Activated CD8-positive, alpha-beta T cell treated with anti-CD3 and anti-CD28 coated beads for 36 hours (primary cell): ENCODE measurements around the gene NELFA. TPM values are rescaled to one million over a fixed set of nuclear protein-coding genes. Genes with fewer than 3 reads are reported as not detected.

ENCODE experiments used
- ATAC-seq: fragments of 200-7000 bp; cut with Tn5 transposase; one replicate; pipeline ENCODE4 v1.10.0; 2021; ENCODE audit warnings: mild to moderate bottlenecking, moderate library complexity
- CTCF ChIA-PET: fragments of 350-600 bp; sonication (Branson Sonifier 250); formaldehyde crosslinking; loops from one replicate; lab custom pipeline; 2021; ENCODE audit warnings: antibody characterized with exemption; lab: Charles Lee
- POLR2A ChIA-PET: fragments of 350-600 bp; sonication (Branson Sonifier 250); formaldehyde crosslinking; loops from one replicate; lab custom pipeline; 2021; ENCODE audit warnings: antibody characterized with exemption; lab: Charles Lee
- DNase-seq: peaks from one replicate; pipeline ENCODE4 v3.0.0-alpha.2; 2020
- H3K27ac Mint-ChIP-seq: one replicate; pipeline ENCODE4 v1.8.0; 2021; ENCODE audit warnings: mild to moderate bottlenecking, mixed read lengths
- H3K27me3 Mint-ChIP-seq: one replicate; pipeline ENCODE4 v1.8.0; 2021; ENCODE audit warnings: mixed read lengths
- H3K36me3 Mint-ChIP-seq: one replicate; pipeline ENCODE4 v1.8.0; 2021; ENCODE audit warnings: low read depth, mixed read lengths
- H3K4me1 Mint-ChIP-seq: one replicate; pipeline ENCODE4 v1.8.0; 2021; ENCODE audit warnings: low read depth, mixed read lengths
- H3K4me3 Mint-ChIP-seq: one replicate; pipeline ENCODE4 v1.8.0; 2021; ENCODE audit warnings: mild to moderate bottlenecking, moderate library complexity, mixed read lengths
- H3K9me3 Mint-ChIP-seq: one replicate; pipeline ENCODE4 v1.8.0; 2021; ENCODE audit warnings: mixed read lengths
- intact Hi-C: fragments of 100-400 bp; cut with micrococcal nuclease; formaldehyde crosslinking; loops from one replicate; pipeline ENCODE4 v1.10.0; 2022
- total RNA-seq, 2 experiments: library from RNA; stranded (reverse); gene quantifications; one replicate each; pipeline ENCODE4 v1.2.3, GENCODE V29; 2021
- TF ChIP-seq, protein P1 (sequence below): fragments of 200-600 bp; IDR thresholded peaks from one replicate; pipeline ENCODE4 v1.8.0; 2022; ENCODE audit warnings: antibody characterized with exemption, mild to moderate bottlenecking

The NELFA gene
- total RNA-seq, 2 experiments from 2014 or later, result 43.9 to 46.3 TPM

GRCh38 chr4:1950369-1950768 is 58.4 kb downstream of the NELFA start:
- CTCF ChIA-PET, result no interaction called here
- Mint-ChIP-seq H3K27me3 (no peaks in the 10 kb centered on the region), H3K4me3 (no peak overlapping the region), H3K36me3 (peaks cover 31% of the 10 kb centered on the region), H3K4me1 (no peaks in the 10 kb centered on the region), H3K9me3 (no peaks in the 10 kb centered on the region), H3K27ac (no peak overlapping the region)
- DNase-seq (no peak), ATAC-seq (no peak)
- TF ChIP-seq, protein P1, sequence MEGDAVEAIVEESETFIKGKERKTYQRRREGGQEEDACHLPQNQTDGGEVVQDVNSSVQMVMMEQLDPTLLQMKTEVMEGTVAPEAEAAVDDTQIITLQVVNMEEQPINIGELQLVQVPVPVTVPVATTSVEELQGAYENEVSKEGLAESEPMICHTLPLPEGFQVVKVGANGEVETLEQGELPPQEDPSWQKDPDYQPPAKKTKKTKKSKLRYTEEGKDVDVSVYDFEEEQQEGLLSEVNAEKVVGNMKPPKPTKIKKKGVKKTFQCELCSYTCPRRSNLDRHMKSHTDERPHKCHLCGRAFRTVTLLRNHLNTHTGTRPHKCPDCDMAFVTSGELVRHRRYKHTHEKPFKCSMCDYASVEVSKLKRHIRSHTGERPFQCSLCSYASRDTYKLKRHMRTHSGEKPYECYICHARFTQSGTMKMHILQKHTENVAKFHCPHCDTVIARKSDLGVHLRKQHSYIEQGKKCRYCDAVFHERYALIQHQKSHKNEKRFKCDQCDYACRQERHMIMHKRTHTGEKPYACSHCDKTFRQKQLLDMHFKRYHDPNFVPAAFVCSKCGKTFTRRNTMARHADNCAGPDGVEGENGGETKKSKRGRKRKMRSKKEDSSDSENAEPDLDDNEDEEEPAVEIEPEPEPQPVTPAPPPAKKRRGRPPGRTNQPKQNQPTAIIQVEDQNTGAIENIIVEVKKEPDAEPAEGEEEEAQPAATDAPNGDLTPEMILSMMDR, result no peak
- POLR2A ChIA-PET, result no interaction called here
- intact Hi-C loops, result no loop called here

- TF ChIP-seq, protein P1, result no peak
- Mint-ChIP-seq H3K36me3 (peaks cover 23% of the 10 kb centered on the region), H3K4me3 (no peak overlapping the region), H3K4me1 (no peaks in the 10 kb centered on the region), H3K27me3 (no peaks in the 10 kb centered on the region), H3K9me3 (no peaks in the 10 kb centered on the region), H3K27ac (no peak overlapping the region)
- ATAC-seq, result peak; percentile 39
- CTCF ChIA-PET, result interaction anchor here (1.2 kb wide), 1 partner anchor 49 kb away, joined by 3 read pairs; no protein-coding TSS in a partner anchor
- POLR2A ChIA-PET, result no interaction called here
- intact Hi-C loops, result no loop called here
- no peak for DNase-seq
Observed at GRCh38 chr4:1948892-1949436, 59.8 kb downstream of the NELFA start.

- POLR2A ChIA-PET, result no interaction called here
- H3K4me1 Mint-ChIP-seq, result no peaks in the 10 kb centered on the region
- no peak overlapping the region for H3K27ac Mint-ChIP-seq
- peaks cover 24% of the 10 kb centered on the region for H3K36me3 Mint-ChIP-seq
- DNase-seq, result no peak
- no peaks in the 10 kb centered on the region for H3K27me3 Mint-ChIP-seq
- CTCF ChIA-PET, result interaction anchor here (1.2 kb wide), 1 partner anchor 49 kb away, joined by 3 read pairs; no protein-coding TSS in a partner anchor
- intact Hi-C loops, result no loop called here
- H3K4me3 Mint-ChIP-seq, result no peak overlapping the region
- no peaks in the 10 kb centered on the region for H3K9me3 Mint-ChIP-seq
- ATAC-seq, result no peak
- TF ChIP-seq, protein P1, result no peak
Observed at GRCh38 chr4:1948232-1948631, 60.5 kb downstream of the NELFA start.

DNA sequence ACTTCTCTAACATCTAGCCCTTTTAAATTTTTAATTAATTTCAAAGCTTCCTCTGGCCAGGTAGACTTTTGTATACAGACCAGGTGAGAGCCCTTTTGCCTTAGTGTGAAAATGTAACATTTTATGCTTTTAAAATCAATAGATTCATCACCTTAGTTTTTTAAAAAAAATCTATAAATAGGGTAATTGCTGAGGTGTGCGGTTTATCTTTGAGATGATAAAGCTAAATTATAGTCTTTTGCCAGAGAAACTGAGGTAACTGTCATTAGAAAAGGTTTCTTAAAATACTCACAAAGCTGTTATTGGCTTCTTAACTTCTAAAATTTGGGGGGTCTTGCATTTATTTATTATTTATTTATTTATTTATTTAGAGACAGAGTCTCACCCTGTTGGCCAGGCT is 62.9 kb downstream of the NELFA start:
- Mint-ChIP-seq H3K4me1 (no peaks in the 10 kb centered on the region), H3K27me3 (no peaks in the 10 kb centered on the region), H3K36me3 (peaks cover 32% of the 10 kb centered on the region), H3K4me3 (no peak overlapping the region), H3K9me3 (no peaks in the 10 kb centered on the region), H3K27ac (no peak overlapping the region)
- DNase-seq, result no peak
- POLR2A ChIA-PET, result interaction anchor here (0.7 to 0.9 kb wide), 2 partner anchors 26 to 44 kb away, joined by 3 read pairs; no protein-coding TSS in a partner anchor
- intact Hi-C loops, result no loop called here
- no peak for ATAC-seq
- CTCF ChIA-PET, result interaction anchor here (1.9 kb wide), 1 partner anchor 46 kb away, joined by 9 read pairs; no protein-coding TSS in a partner anchor
- TF ChIP-seq, protein P1, result no peak

DNA sequence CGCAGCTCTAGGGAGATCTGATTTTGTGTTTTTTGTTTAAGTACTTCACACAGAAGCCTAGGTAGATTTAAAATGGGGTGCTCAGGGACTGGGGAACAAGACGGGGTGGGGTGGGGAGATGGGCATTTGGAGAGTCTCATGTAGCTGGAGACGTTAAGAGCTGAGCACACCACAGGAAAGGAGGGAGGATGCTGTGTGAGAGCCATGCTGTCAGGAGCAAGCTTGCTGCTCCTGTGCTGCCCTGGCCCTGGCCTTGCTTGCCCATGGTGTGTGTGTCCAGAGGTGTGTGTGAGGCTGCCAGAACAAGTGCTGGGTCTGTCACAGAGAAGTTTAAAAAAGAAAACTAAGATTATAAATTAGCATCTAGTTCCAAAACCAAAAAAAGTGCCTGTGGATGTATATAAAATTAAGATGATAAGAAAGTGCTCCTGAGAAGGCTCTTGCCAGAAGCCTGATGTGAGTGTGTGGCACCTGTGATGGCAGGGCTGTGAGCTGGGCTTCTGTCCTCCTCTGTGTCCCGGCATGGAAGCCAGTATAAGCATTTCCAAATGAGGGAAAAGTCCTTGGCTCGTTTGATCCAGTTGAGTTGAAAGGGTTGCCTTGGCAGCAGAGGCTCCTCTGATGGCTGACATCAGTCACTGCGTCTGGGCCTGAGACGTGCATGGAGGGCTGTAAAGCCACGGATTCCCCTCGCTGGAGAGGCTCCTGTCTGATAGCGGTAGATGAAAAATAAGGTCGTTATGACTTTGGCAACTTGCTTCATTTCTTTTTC is 63.5 kb downstream of the NELFA start:
- ChIA-PET CTCF (interaction anchor here (1.9 kb wide), 1 partner anchor 45 kb away, joined by 9 read pairs; no protein-coding TSS in a partner anchor), POLR2A (interaction anchor here (0.9 kb wide), 1 partner anchor 25 kb away, joined by 3 read pairs; no protein-coding TSS in a partner anchor)
- H3K4me1 Mint-ChIP-seq, result no peaks in the 10 kb centered on the region
- no peaks in the 10 kb centered on the region for H3K27me3 Mint-ChIP-seq
- peaks cover 33% of the 10 kb centered on the region for H3K36me3 Mint-ChIP-seq
- H3K27ac Mint-ChIP-seq, result no peak overlapping the region
- DNase-seq, result no peak
- no peak overlapping the region for H3K4me3 Mint-ChIP-seq
- no peak for ATAC-seq
- intact Hi-C loops, result no loop called here
- TF ChIP-seq, protein P1, result no peak
- no peaks in the 10 kb centered on the region for H3K9me3 Mint-ChIP-seq
